HCT116 (cell line): Measurements from ENCODE around the gene PATZ1. TPM values are rescaled to one million over a fixed set of nuclear protein-coding genes. Genes with fewer than 3 reads are reported as not detected.

Source experiments
- ATAC-seq: fragments of 200-7000 bp; cut with Tn5 transposase; 2 replicates; pipeline ENCODE4 v1.9.1; 2020; ENCODE audit warnings: mild to moderate bottlenecking, moderate library complexity
- BruUV-seq: library from RNA; stranded (reverse); fragments of 400-500 nt; replicated peaks from 2 replicates; lab custom pipeline; 2021; lab: Mats Ljungman, UMichigan
- CTCF ChIA-PET: fragments of 300-600 bp; sonication (Branson Sonifier 250); formaldehyde crosslinking; loops from one replicate; lab custom pipeline; 2021; ENCODE audit warnings: antibody characterized with exemption; lab: Charles Lee
- POLR2A ChIA-PET: fragments of 300-600, 350-600 bp; sonication (Branson Sonifier 250); formaldehyde crosslinking; loops from one replicate; lab custom pipeline; 2021; ENCODE audit warnings: antibody characterized with exemption; lab: Charles Lee
- RAD21 ChIA-PET, 2 experiments: fragments of 300-600 bp; sonication (Branson Sonifier 250); formaldehyde crosslinking; loops; one replicate each; lab custom pipeline; 2023; ENCODE audit warnings: low total read pairs in 2 of 2; ENCODE audit not compliant: uncharacterized antibody in 2 of 2, unreplicated experiment in 2 of 2, low non-redundant PET in 1 of 2; lab: Charles Lee
- DNase-seq: peaks from one replicate; pipeline ENCODE4 v3.0.0-alpha.2; 2010; ENCODE audit warnings: low read depth, low spot score
- H2AFZ ChIP-seq: fragments of 200-600 bp; shearing (Covaris generic), sonication (generic); 2 replicates; pipeline ENCODE4 v1.6.1; 2017; ENCODE audit warnings: low read depth, mixed run types, mixed read lengths, antibody characterized with exemption, low read length; ENCODE audit not compliant: poor library complexity, severe bottlenecking
- H3K27ac ChIP-seq: 2 replicates; pipeline ENCODE4 v1.5.1; 2012; ENCODE audit warnings: low read depth, low read length
- H3K27me3 ChIP-seq: fragments of 200-600 bp; sonication (generic); 2 replicates; pipeline ENCODE4 v1.6.1; 2016; ENCODE audit warnings: mixed run types, low read length, mixed read lengths; ENCODE audit not compliant: insufficient read depth
- H3K36me3 ChIP-seq, 2 experiments: fragments of 200-500 bp in 1 of 2; fragments of 200-600 bp in 1 of 2; sonication (Bioruptor generic) in 1 of 2; sonication (generic) in 1 of 2; 2 replicates each; pipeline versions ENCODE4 v1.5.1 to v1.6.1; 2014 to 2016; ENCODE audit warnings: low read length in 2 of 2, inconsistent platforms in 1 of 2, mixed read lengths in 1 of 2, mixed run types in 1 of 2; ENCODE audit not compliant: insufficient read depth in 2 of 2, control insufficient read depth in 1 of 2
- H3K4me1 ChIP-seq, 2 experiments: fragments of 200-600 bp in 1 of 2; sonication (generic) in 1 of 2; 2 replicates each; pipeline versions ENCODE4 v1.5.1 to v1.6.1; 2012 to 2017; ENCODE audit warnings: low read length in 2 of 2, inconsistent platforms in 1 of 2, mild to moderate bottlenecking in 1 of 2, mixed read lengths in 1 of 2, mixed run types in 1 of 2, moderate library complexity in 1 of 2; ENCODE audit not compliant: insufficient read depth in 2 of 2, control insufficient read depth in 1 of 2
- H3K4me2 ChIP-seq: fragments of 200-600 bp; sonication (generic); 2 replicates; pipeline ENCODE4 v1.6.1; 2017; ENCODE audit warnings: mixed run types, low read length, mixed read lengths
- H3K4me3 ChIP-seq, 2 experiments: fragments of 200-600 bp in 1 of 2; sonication (generic) in 1 of 2; replicated peaks in 1 of 2; 2 replicates each; pipeline ENCODE4 v1.5.1; 2011 to 2016; ENCODE audit warnings: low read length in 2 of 2, control low read depth in 1 of 2, low read depth in 1 of 2, mild to moderate bottlenecking in 1 of 2, mixed read lengths in 1 of 2, mixed run types in 1 of 2
- H3K79me2 ChIP-seq: fragments of 200-600 bp; sonication (generic); 2 replicates; pipeline ENCODE4 v1.6.1; 2017; ENCODE audit warnings: mild to moderate bottlenecking, mixed run types, low read length, moderate library complexity, mixed read lengths; ENCODE audit not compliant: insufficient read depth
- H3K9ac ChIP-seq: fragments of 200-600 bp; sonication (generic); 2 replicates; pipeline ENCODE4 v1.6.1; 2016; ENCODE audit warnings: low read length, mixed read lengths
- H3K9me2 ChIP-seq: fragments of 200-600 bp; sonication (generic), shearing (Covaris generic); 2 replicates; pipeline ENCODE4 v1.6.1; 2017; ENCODE audit warnings: mixed run types, mild to moderate bottlenecking, moderate library complexity; ENCODE audit not compliant: insufficient read depth
- H3K9me3 ChIP-seq, 2 experiments: fragments of 200-500 bp in 1 of 2; fragments of 200-600 bp in 1 of 2; sonication (Bioruptor generic) in 1 of 2; sonication (generic) in 1 of 2; 2 replicates each; pipeline ENCODE4 v1.6.1; 2014 to 2017; ENCODE audit warnings: low read length in 2 of 2, mixed read lengths in 2 of 2, inconsistent platforms in 1 of 2, low read depth in 1 of 2, mild to moderate bottlenecking in 1 of 2, mixed run types in 1 of 2, moderate library complexity in 1 of 2; ENCODE audit not compliant: control insufficient read depth in 1 of 2, insufficient read depth in 1 of 2
- H4K20me1 ChIP-seq: fragments of 200-600 bp; sonication (generic), shearing (Covaris generic); 2 replicates; pipeline ENCODE4 v1.6.1; 2017; ENCODE audit warnings: mixed run types, mild to moderate bottlenecking, moderate library complexity; ENCODE audit not compliant: insufficient read depth
- CBX3 ChIP-seq: IDR thresholded peaks from 2 replicates; pipeline ENCODE4 v1.6.1; 2012; ENCODE audit warnings: low read depth
- EGR1 ChIP-seq: IDR thresholded peaks from 2 replicates; pipeline ENCODE4 v1.6.1; 2012; ENCODE audit warnings: low read depth
- ELF1 ChIP-seq: IDR thresholded peaks from 2 replicates; pipeline ENCODE4 v1.6.1; 2012; ENCODE audit warnings: low read depth, borderline replicate concordance
- EZH2 ChIP-seq: fragments of 200-600 bp; sonication (generic); IDR thresholded peaks from 2 replicates; pipeline ENCODE4 v1.6.1; 2017; ENCODE audit warnings: antibody characterized with exemption, mixed run types
- EZH2phosphoT487 ChIP-seq: fragments of 200-600 bp; IDR thresholded peaks from 2 replicates; pipeline ENCODE4 v1.6.1; 2018; ENCODE audit warnings: antibody characterized with exemption, borderline replicate concordance
- JUND ChIP-seq: IDR thresholded peaks from 2 replicates; pipeline ENCODE4 v1.6.1; 2012
- POLR2AphosphoS5 ChIP-seq: IDR thresholded peaks from 2 replicates; pipeline ENCODE4 v1.6.1; 2011; ENCODE audit warnings: mild to moderate bottlenecking, low read depth, low read length, moderate library complexity
- RAD21 ChIP-seq: IDR thresholded peaks from 2 replicates; pipeline ENCODE4 v1.6.1; 2012; ENCODE audit warnings: low read depth, mild to moderate bottlenecking
- REST ChIP-seq: IDR thresholded peaks from 2 replicates; pipeline ENCODE4 v1.6.1; 2012; ENCODE audit warnings: low read depth
- SIN3A ChIP-seq: IDR thresholded peaks from 2 replicates; pipeline ENCODE4 v1.6.1; 2012; ENCODE audit warnings: low read depth
- SRF ChIP-seq: IDR thresholded peaks from 2 replicates; pipeline ENCODE4 v1.6.1; 2012; ENCODE audit warnings: low read depth
- TCF7L2 ChIP-seq: IDR thresholded peaks from 2 replicates; pipeline ENCODE4 v1.7.0; 2011; ENCODE audit warnings: borderline replicate concordance, inconsistent platforms; ENCODE audit not compliant: insufficient read depth, insufficient read length; ENCODE audit errors: extremely low read depth
- ZFX ChIP-seq: fragments of 450-650 bp; IDR thresholded peaks from 2 replicates; pipeline ENCODE4 v1.6.1; 2017
- ZNF274 ChIP-seq: fragments of 200-500 bp; sonication (Bioruptor generic); IDR thresholded peaks from 2 replicates; pipeline ENCODE4 v1.6.1; 2014; ENCODE audit warnings: mild to moderate bottlenecking, low read depth, low read length, inconsistent platforms
- intact Hi-C: fragments of 100-400 bp; cut with micrococcal nuclease; formaldehyde crosslinking; loops from 2 replicates; pipeline ENCODE4 v1.10.0; 2022
- total RNA-seq: library from RNA; stranded (reverse); gene quantifications from one replicate; pipeline ENCODE4 v1.2.1, GENCODE V29; 2021; ENCODE audit not compliant: unreplicated experiment
- TF ChIP-seq, protein P1 (sequence below): IDR thresholded peaks from 2 replicates; pipeline ENCODE4 v1.6.1; 2011; ENCODE audit warnings: mild to moderate bottlenecking, low read length, moderate library complexity; ENCODE audit not compliant: insufficient replicate concordance; ENCODE audit errors: extremely low read depth
- TF ChIP-seq, protein P2 (sequence below): IDR thresholded peaks from 2 replicates; pipeline ENCODE4 v1.6.1; 2012

PATZ1 gene
- total RNA-seq, 1 experiment from 2014 or later: 30.6 TPM

DNA sequence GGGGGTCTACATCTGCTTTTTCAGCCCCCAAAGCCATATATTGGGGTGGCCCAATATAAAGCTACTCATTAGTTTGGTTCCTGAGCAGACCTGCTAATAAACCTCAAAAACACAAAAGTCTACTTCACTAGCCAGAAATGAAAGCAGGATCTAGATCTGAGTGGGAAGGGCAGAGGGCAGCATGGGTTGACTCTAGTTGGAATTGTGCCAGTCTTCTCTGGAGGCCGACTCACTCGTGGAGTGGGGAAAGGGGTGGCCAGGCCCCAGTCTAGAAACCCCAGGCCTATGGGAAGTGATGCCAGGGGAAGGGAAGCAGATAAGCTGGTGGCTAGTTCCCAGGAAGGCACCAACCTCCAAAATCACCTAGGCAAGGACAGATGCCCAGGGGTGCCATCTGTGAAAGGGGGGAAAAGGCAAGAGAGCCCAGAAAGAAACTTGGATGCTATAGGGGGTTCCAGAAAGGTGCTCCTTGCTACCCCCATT is 5.3 kb downstream of the PATZ1 start:
- no peaks in the 10 kb centered on the region for H4K20me1 ChIP-seq

More for the DNA sequence above, 5.3 kb downstream of the PATZ1 start:
- H3K4me1 ChIP-seq: peaks cover 31 to 47% of the 10 kb centered on the region in 2 experiments
- peaks cover 58% of the 10 kb centered on the region for H3K79me2 ChIP-seq
- BruUV-seq: no TSS peak
- TF ChIP-seq SIN3A: no peak
- no peak for TF ChIP-seq ZFX
- TF ChIP-seq RAD21: no peak
- no peak for TF ChIP-seq ELF1
- TF ChIP-seq, protein P1, sequence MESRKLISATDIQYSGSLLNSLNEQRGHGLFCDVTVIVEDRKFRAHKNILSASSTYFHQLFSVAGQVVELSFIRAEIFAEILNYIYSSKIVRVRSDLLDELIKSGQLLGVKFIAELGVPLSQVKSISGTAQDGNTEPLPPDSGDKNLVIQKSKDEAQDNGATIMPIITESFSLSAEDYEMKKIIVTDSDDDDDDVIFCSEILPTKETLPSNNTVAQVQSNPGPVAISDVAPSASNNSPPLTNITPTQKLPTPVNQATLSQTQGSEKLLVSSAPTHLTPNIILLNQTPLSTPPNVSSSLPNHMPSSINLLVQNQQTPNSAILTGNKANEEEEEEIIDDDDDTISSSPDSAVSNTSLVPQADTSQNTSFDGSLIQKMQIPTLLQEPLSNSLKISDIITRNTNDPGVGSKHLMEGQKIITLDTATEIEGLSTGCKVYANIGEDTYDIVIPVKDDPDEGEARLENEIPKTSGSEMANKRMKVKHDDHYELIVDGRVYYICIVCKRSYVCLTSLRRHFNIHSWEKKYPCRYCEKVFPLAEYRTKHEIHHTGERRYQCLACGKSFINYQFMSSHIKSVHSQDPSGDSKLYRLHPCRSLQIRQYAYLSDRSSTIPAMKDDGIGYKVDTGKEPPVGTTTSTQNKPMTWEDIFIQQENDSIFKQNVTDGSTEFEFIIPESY: no peak
- TF ChIP-seq ZNF274: no peak
- no peak for TF ChIP-seq EZH2
- no peak for TF ChIP-seq CBX3
- no peak for TF ChIP-seq POLR2AphosphoS5
- TF ChIP-seq TCF7L2: no peak
- no peak for TF ChIP-seq SRF
- TF ChIP-seq REST: no peak
- TF ChIP-seq EZH2phosphoT487: no peak
- TF ChIP-seq JUND: no peak
- TF ChIP-seq EGR1: no peak
- TF ChIP-seq, protein P2, sequence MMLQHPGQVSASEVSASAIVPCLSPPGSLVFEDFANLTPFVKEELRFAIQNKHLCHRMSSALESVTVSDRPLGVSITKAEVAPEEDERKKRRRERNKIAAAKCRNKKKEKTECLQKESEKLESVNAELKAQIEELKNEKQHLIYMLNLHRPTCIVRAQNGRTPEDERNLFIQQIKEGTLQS: no peak
- H2AFZ ChIP-seq: no peak overlapping the region
- H3K9me2 ChIP-seq: no peaks in the 10 kb centered on the region
- RAD21 ChIA-PET: no interaction called here
- CTCF ChIA-PET: interaction anchor here (1.4 kb wide), 1 partner anchor 28 kb away, joined by 3 read pairs; no protein-coding TSS in a partner anchor
- H3K4me2 ChIP-seq: no peak overlapping the region
- H3K9ac ChIP-seq: no peak overlapping the region
- DNase-seq (no peak), ATAC-seq (no peak)
- H3K27ac ChIP-seq: no peak overlapping the region
- no peaks in the 10 kb centered on the region for H3K27me3 ChIP-seq
- intact Hi-C loops: loop anchor here (10.0 kb wide), 1 partner anchor 294 kb away; no protein-coding TSS in a partner anchor
- no peaks in the 10 kb centered on the region for H3K9me3 ChIP-seq
- peaks cover 6 to 21% of the 10 kb centered on the region in 2 experiments; a peak in 3 of 4 replicates for H3K36me3 ChIP-seq
- POLR2A ChIA-PET: no interaction called here
- H3K4me3 ChIP-seq: no peak overlapping the region
